Measurements from ENCODE around the gene DIP2C.

DIP2C gene

GRCh38 chr10:283916-284356 lies 405.5 kb downstream of the DIP2C start:
- peak; percentile 3 for TF ChIP-seq CTCF (IDR thresholded peaks at IDR 0.05; ENCODE audit: borderline replicate concordance, control extremely low read depth, extremely low read depth, insufficient read depth, missing control alignments)
- in situ Hi-C loops (cut with MboI; ENCODE audit: low sequenced_read_pairs, unreplicated experiment) = no loop called here
- DNase-seq (ENCODE audit: low spot score) = peak; percentile 76

GRCh38 chr10:283140-283479 lies 406.4 kb downstream of the DIP2C start:
- no peak for TF ChIP-seq CTCF (IDR thresholded peaks at IDR 0.05; ENCODE audit: borderline replicate concordance, control extremely low read depth, extremely low read depth, insufficient read depth, missing control alignments)
- no peak for DNase-seq (ENCODE audit: low spot score)
- in situ Hi-C loops (cut with MboI; ENCODE audit: low sequenced_read_pairs, unreplicated experiment) = no loop called here

GRCh38 chr10:282294-283139 lies 407.0 kb downstream of the DIP2C start:
- in situ Hi-C loops (cut with MboI; ENCODE audit: low sequenced_read_pairs, unreplicated experiment) = no loop called here
- no peak for TF ChIP-seq CTCF (IDR thresholded peaks at IDR 0.05; ENCODE audit: borderline replicate concordance, control extremely low read depth, extremely low read depth, insufficient read depth, missing control alignments)
- no peak for DNase-seq (ENCODE audit: low spot score)

- in situ Hi-C loops (cut with MboI; ENCODE audit: low sequenced_read_pairs, unreplicated experiment) = no loop called here
- no peak for DNase-seq (ENCODE audit: low spot score)
Observed at GRCh38 chr10:279655-280054, 409.8 kb downstream of the DIP2C start.

GRCh38 chr10:279232-279631 lies 410.2 kb downstream of the DIP2C start:
- in situ Hi-C loops (cut with MboI; ENCODE audit: low sequenced_read_pairs, unreplicated experiment) = no loop called here
- no peak for DNase-seq (ENCODE audit: low spot score)

More at GRCh38 chr10:279655-280054, 409.8 kb downstream of the DIP2C start:
- no peak for TF ChIP-seq CTCF (IDR thresholded peaks at IDR 0.05; ENCODE audit: borderline replicate concordance, control extremely low read depth, extremely low read depth, insufficient read depth, missing control alignments)

GRCh38 chr10:278707-279106 lies 410.8 kb downstream of the DIP2C start:
- in situ Hi-C loops (cut with MboI; ENCODE audit: low sequenced_read_pairs, unreplicated experiment) = no loop called here
- TF ChIP-seq CTCF (IDR thresholded peaks at IDR 0.05; ENCODE audit: borderline replicate concordance, control extremely low read depth, extremely low read depth, insufficient read depth, missing control alignments) = no peak
- DNase-seq (ENCODE audit: low spot score) = no peak

More at GRCh38 chr10:279232-279631, 410.2 kb downstream of the DIP2C start:
- TF ChIP-seq CTCF (IDR thresholded peaks at IDR 0.05; ENCODE audit: borderline replicate concordance, control extremely low read depth, extremely low read depth, insufficient read depth, missing control alignments) = no peak

Measured in GM13976 (cell line).